ENCODE results near the gene ATOH1.

The ATOH1 gene

GRCh38 chr4:93825551-93826216 lies 2.9 kb upstream of the ATOH1 start:
- ChIA-PET POLR2A (no interaction called here), CTCF (no interaction called here)

GRCh38 chr4:93827272-93827947 lies 1.1 kb upstream of the ATOH1 start:
- DNase-seq (ENCODE audit: extremely low spot score) = peak; percentile 31
- TF ChIP-seq FOXK2 (IDR thresholded peaks at IDR 0.05) = no peak
- TF ChIP-seq HDGF (IDR thresholded peaks at IDR 0.05; ENCODE audit: borderline replicate concordance) = no peak
- TF ChIP-seq FOXA1 (IDR thresholded peaks at IDR 0.05) = no peak
- TF ChIP-seq PKNOX1 (IDR thresholded peaks at IDR 0.05) = no peak
- TF ChIP-seq SUZ12 (IDR thresholded peaks at IDR 0.05) = no peak
- no peak for TF ChIP-seq CTBP1 (IDR thresholded peaks at IDR 0.05; ENCODE audit: borderline replicate concordance)
- no peak for TF ChIP-seq ZNF384 (IDR thresholded peaks at IDR 0.05)
- TF ChIP-seq BHLHE40 (IDR thresholded peaks at IDR 0.05; ENCODE audit: borderline replicate concordance) = no peak
- TF ChIP-seq SP1 (IDR thresholded peaks at IDR 0.05) = no peak
- no peak for TF ChIP-seq FOXM1 (IDR thresholded peaks at IDR 0.05; ENCODE audit: borderline replicate concordance)
- TF ChIP-seq LEF1 (IDR thresholded peaks at IDR 0.05; ENCODE audit: borderline replicate concordance) = no peak
- no peak for TF ChIP-seq ARNT (IDR thresholded peaks at IDR 0.05)
- TF ChIP-seq NFRKB (IDR thresholded peaks at IDR 0.05) = no peak
- TF ChIP-seq L3MBTL2 (conservative IDR thresholded peaks at IDR 0.05) = no peak
- no peak for TF ChIP-seq ELF4 (IDR thresholded peaks at IDR 0.05)
- no peak for TF ChIP-seq TARDBP (IDR thresholded peaks at IDR 0.05)
- POLR2A ChIA-PET = no interaction called here

More at GRCh38 chr4:93825551-93826216, 2.9 kb upstream of the ATOH1 start:
- TF ChIP-seq LEF1 (IDR thresholded peaks at IDR 0.05; ENCODE audit: borderline replicate concordance) (no peak), SUZ12 (IDR thresholded peaks at IDR 0.05) (no peak), NFRKB (IDR thresholded peaks at IDR 0.05) (no peak), CTBP1 (IDR thresholded peaks at IDR 0.05; ENCODE audit: borderline replicate concordance) (no peak), SP1 (IDR thresholded peaks at IDR 0.05) (no peak), TARDBP (IDR thresholded peaks at IDR 0.05) (no peak), HDGF (IDR thresholded peaks at IDR 0.05; ENCODE audit: borderline replicate concordance) (no peak), L3MBTL2 (conservative IDR thresholded peaks at IDR 0.05) (no peak), FOXM1 (IDR thresholded peaks at IDR 0.05; ENCODE audit: borderline replicate concordance) (no peak), FOXA1 (IDR thresholded peaks at IDR 0.05) (no peak), FOXK2 (IDR thresholded peaks at IDR 0.05) (no peak), ZNF384 (IDR thresholded peaks at IDR 0.05) (no peak), PKNOX1 (IDR thresholded peaks at IDR 0.05) (no peak), ARNT (IDR thresholded peaks at IDR 0.05) (no peak), ELF4 (IDR thresholded peaks at IDR 0.05) (no peak), BHLHE40 (IDR thresholded peaks at IDR 0.05; ENCODE audit: borderline replicate concordance) (no peak)
- no peak for DNase-seq (ENCODE audit: extremely low spot score)

GRCh38 chr4:93828995-93829819 lies 654 bp downstream of the ATOH1 start:
- DNase-seq (ENCODE audit: extremely low spot score) = peak; percentile 19
- ChIA-PET POLR2A (no interaction called here), CTCF (interaction anchor here (1.3 kb wide), 1 partner anchor 46 kb away, joined by 3 read pairs; no protein-coding TSS in a partner anchor)
- TF ChIP-seq FOXM1 (IDR thresholded peaks at IDR 0.05; ENCODE audit: borderline replicate concordance) = no peak
- no peak for TF ChIP-seq CTBP1 (IDR thresholded peaks at IDR 0.05; ENCODE audit: borderline replicate concordance)
- no peak for TF ChIP-seq SP1 (IDR thresholded peaks at IDR 0.05)
- no peak for TF ChIP-seq TARDBP (IDR thresholded peaks at IDR 0.05)
- TF ChIP-seq ZNF384 (IDR thresholded peaks at IDR 0.05) = no peak
- no peak for TF ChIP-seq HDGF (IDR thresholded peaks at IDR 0.05; ENCODE audit: borderline replicate concordance)
- TF ChIP-seq FOXK2 (IDR thresholded peaks at IDR 0.05) = no peak
- no peak for TF ChIP-seq SUZ12 (IDR thresholded peaks at IDR 0.05)
- TF ChIP-seq NFRKB (IDR thresholded peaks at IDR 0.05) = no peak
- TF ChIP-seq BHLHE40 (IDR thresholded peaks at IDR 0.05; ENCODE audit: borderline replicate concordance) = no peak
- no peak for TF ChIP-seq FOXA1 (IDR thresholded peaks at IDR 0.05)
- TF ChIP-seq PKNOX1 (IDR thresholded peaks at IDR 0.05) = no peak
- TF ChIP-seq ELF4 (IDR thresholded peaks at IDR 0.05) = no peak
- no peak for TF ChIP-seq LEF1 (IDR thresholded peaks at IDR 0.05; ENCODE audit: borderline replicate concordance)
- TF ChIP-seq ARNT (IDR thresholded peaks at IDR 0.05) = no peak
- no peak for TF ChIP-seq L3MBTL2 (conservative IDR thresholded peaks at IDR 0.05)

More at GRCh38 chr4:93827272-93827947, 1.1 kb upstream of the ATOH1 start:
- CTCF ChIA-PET = interaction anchor here (0.6 to 0.7 kb wide), 2 partner anchors 10 to 1191 kb away, joined by 3 to 4 read pairs; no protein-coding TSS in a partner anchor

DNA sequence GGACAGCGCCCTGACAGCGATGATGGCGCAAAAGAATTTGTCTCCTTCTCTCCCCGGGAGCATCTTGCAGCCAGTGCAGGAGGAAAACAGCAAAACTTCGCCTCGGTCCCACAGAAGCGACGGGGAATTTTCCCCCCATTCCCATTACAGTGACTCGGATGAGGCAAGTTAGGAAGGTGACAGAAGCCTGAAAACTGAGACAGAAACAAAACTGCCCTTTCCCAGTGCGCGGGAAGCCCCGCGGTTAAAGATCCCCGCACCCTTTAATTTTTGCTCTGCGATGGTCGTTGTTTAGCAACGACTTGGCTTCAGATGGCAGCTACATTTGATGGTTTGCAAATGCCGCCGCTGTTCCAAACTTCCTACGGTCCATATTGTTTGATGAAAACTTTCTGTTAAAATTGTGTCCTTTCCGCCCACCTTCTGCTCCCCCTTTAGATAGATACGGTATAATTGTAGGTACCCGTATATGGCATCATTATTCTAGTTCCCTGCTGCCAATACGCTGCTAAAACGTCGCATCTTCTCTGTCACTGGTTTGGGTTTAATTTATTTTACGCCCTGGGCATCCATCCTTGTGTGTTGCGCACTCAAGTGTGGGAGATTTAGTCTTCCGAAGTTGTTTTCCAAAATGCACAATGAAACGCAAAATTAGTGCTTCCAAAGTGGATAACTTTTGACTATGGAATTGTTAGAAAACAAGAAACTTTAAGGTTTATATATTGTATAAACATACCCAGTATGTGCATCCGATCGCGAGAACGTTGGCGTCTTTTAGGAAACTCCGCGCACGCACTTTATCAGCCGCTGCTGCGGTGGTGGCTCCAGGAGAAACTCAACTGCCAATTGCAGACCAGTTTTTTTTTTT lies 1.5 kb downstream of the ATOH1 start:
- CTCF ChIA-PET = interaction anchor here (1.3 kb wide), 1 partner anchor 45 kb away, joined by 3 read pairs; no protein-coding TSS in a partner anchor
- DNase-seq (ENCODE audit: extremely low spot score) = no peak
- POLR2A ChIA-PET = no interaction called here
- TF ChIP-seq ELF4 (IDR thresholded peaks at IDR 0.05) (no peak), CTBP1 (IDR thresholded peaks at IDR 0.05; ENCODE audit: borderline replicate concordance) (no peak), L3MBTL2 (conservative IDR thresholded peaks at IDR 0.05) (no peak), LEF1 (IDR thresholded peaks at IDR 0.05; ENCODE audit: borderline replicate concordance) (no peak), HDGF (IDR thresholded peaks at IDR 0.05; ENCODE audit: borderline replicate concordance) (no peak)
